Liver (tissue), 3 donors: ENCODE measurements around the gene RFX4.

Experiments used
- FOXA1 ChIP-seq: IDR thresholded peaks from 2 replicates; pipeline ENCODE4 v1.6.1; 2016; ENCODE audit warnings: antibody characterized with exemption
- GABPA ChIP-seq, 2 donors: IDR thresholded peaks in 1 of 2; conservative IDR thresholded peaks in 1 of 2; 2 replicates each; pipeline ENCODE4 v1.6.1; 2016; ENCODE audit warnings: antibody characterized with exemption in 2 of 2, mild to moderate bottlenecking in 1 of 2, moderate library complexity in 1 of 2
- HNF4A ChIP-seq, 2 donors: conservative IDR thresholded peaks; 2 replicates each; pipeline ENCODE4 v1.6.1; 2016; ENCODE audit warnings: antibody characterized with exemption in 2 of 2, mild to moderate bottlenecking in 2 of 2
- JUND ChIP-seq, 2 donors: IDR thresholded peaks; 2 replicates each; pipeline ENCODE4 v1.6.1; 2016; ENCODE audit warnings: antibody characterized with exemption in 2 of 2
- NR2F2 ChIP-seq: IDR thresholded peaks from 2 replicates; pipeline ENCODE4 v1.6.1; 2016; ENCODE audit warnings: antibody characterized with exemption
- RAD21 ChIP-seq, 2 donors: IDR thresholded peaks; 2 replicates each; pipeline ENCODE4 v1.6.1; 2016; ENCODE audit warnings: antibody characterized with exemption in 2 of 2, mild to moderate bottlenecking in 2 of 2
- SP1 ChIP-seq: IDR thresholded peaks from 2 replicates; pipeline ENCODE4 v1.6.1; 2018; ENCODE audit warnings: antibody characterized with exemption, mild to moderate bottlenecking
- TAF1 ChIP-seq: conservative IDR thresholded peaks from 2 replicates; pipeline ENCODE4 v1.6.1; 2016; ENCODE audit warnings: antibody characterized with exemption, mild to moderate bottlenecking
- YY1 ChIP-seq: IDR thresholded peaks from 2 replicates; pipeline ENCODE4 v1.6.1; 2016; ENCODE audit warnings: antibody characterized with exemption, mild to moderate bottlenecking
- TF ChIP-seq, protein P1 (sequence below): IDR thresholded peaks from 2 replicates; pipeline ENCODE4 v1.6.1; 2016; ENCODE audit warnings: antibody characterized with exemption
- TF ChIP-seq, protein P2 (sequence below): fragments of 150-350 bp; IDR thresholded peaks from 2 replicates; pipeline ENCODE4 v1.5.1; 2017; ENCODE audit warnings: improper control_type of control experiment, low read depth, low read length; ENCODE audit not compliant: missing input control
- TF ChIP-seq, protein P3 (sequence below): IDR thresholded peaks from 2 replicates; pipeline ENCODE4 v1.6.1; 2016; ENCODE audit warnings: antibody characterized with exemption
- TF ChIP-seq, protein P4 (sequence below): IDR thresholded peaks from 2 replicates; pipeline ENCODE4 v1.6.1; 2016; ENCODE audit warnings: antibody characterized with exemption, mild to moderate bottlenecking
- TF ChIP-seq, protein P5 (sequence below): IDR thresholded peaks from 2 replicates; pipeline ENCODE4 v1.6.1; 2016; ENCODE audit warnings: antibody characterized with exemption
- donor health status: healthy.
- donor health status: healthy.

DNA sequence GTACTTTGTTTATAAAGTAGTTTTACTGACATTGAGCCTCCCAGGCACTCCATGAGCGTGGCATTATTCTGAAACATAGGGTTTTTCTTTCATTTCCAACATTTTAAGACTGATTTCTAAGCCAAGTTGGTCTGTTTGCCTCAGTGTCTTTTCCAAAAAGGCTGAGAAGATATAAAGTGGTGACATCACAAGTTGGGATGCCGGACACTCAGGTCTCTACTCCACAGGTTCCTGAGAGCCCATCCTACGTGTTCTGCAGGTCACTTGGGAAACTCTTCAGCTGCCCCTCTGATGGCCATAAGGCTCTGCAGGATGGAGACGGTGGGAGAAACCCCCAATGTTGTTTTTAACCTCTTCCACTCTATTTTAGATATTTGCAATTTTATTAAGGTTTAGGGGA, 6.0 kb downstream of the RFX4 start:
- TF ChIP-seq, protein P1, sequence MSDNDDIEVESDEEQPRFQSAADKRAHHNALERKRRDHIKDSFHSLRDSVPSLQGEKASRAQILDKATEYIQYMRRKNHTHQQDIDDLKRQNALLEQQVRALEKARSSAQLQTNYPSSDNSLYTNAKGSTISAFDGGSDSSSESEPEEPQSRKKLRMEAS = no peak
- TF ChIP-seq NR2F2 (no peak), YY1 (no peak), GABPA (IDR thresholded peaks at IDR 0.05 in 1 of 2, conservative IDR thresholded peaks at IDR 0.05 in 1 of 2) (no peak), TAF1 (no peak), SP1 (no peak), FOXA1 (no peak), HNF4A (conservative IDR thresholded peaks at IDR 0.05) (no peak), RAD21 (IDR thresholded peaks at IDR 0.05) (no peak), JUND (IDR thresholded peaks at IDR 0.05) (no peak)
- TF ChIP-seq, protein P2, sequence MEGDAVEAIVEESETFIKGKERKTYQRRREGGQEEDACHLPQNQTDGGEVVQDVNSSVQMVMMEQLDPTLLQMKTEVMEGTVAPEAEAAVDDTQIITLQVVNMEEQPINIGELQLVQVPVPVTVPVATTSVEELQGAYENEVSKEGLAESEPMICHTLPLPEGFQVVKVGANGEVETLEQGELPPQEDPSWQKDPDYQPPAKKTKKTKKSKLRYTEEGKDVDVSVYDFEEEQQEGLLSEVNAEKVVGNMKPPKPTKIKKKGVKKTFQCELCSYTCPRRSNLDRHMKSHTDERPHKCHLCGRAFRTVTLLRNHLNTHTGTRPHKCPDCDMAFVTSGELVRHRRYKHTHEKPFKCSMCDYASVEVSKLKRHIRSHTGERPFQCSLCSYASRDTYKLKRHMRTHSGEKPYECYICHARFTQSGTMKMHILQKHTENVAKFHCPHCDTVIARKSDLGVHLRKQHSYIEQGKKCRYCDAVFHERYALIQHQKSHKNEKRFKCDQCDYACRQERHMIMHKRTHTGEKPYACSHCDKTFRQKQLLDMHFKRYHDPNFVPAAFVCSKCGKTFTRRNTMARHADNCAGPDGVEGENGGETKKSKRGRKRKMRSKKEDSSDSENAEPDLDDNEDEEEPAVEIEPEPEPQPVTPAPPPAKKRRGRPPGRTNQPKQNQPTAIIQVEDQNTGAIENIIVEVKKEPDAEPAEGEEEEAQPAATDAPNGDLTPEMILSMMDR = no peak
- TF ChIP-seq, protein P3, sequence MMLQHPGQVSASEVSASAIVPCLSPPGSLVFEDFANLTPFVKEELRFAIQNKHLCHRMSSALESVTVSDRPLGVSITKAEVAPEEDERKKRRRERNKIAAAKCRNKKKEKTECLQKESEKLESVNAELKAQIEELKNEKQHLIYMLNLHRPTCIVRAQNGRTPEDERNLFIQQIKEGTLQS = no peak
- TF ChIP-seq, protein P4, sequence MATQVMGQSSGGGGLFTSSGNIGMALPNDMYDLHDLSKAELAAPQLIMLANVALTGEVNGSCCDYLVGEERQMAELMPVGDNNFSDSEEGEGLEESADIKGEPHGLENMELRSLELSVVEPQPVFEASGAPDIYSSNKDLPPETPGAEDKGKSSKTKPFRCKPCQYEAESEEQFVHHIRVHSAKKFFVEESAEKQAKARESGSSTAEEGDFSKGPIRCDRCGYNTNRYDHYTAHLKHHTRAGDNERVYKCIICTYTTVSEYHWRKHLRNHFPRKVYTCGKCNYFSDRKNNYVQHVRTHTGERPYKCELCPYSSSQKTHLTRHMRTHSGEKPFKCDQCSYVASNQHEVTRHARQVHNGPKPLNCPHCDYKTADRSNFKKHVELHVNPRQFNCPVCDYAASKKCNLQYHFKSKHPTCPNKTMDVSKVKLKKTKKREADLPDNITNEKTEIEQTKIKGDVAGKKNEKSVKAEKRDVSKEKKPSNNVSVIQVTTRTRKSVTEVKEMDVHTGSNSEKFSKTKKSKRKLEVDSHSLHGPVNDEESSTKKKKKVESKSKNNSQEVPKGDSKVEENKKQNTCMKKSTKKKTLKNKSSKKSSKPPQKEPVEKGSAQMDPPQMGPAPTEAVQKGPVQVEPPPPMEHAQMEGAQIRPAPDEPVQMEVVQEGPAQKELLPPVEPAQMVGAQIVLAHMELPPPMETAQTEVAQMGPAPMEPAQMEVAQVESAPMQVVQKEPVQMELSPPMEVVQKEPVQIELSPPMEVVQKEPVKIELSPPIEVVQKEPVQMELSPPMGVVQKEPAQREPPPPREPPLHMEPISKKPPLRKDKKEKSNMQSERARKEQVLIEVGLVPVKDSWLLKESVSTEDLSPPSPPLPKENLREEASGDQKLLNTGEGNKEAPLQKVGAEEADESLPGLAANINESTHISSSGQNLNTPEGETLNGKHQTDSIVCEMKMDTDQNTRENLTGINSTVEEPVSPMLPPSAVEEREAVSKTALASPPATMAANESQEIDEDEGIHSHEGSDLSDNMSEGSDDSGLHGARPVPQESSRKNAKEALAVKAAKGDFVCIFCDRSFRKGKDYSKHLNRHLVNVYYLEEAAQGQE = no peak
- TF ChIP-seq, protein P5, sequence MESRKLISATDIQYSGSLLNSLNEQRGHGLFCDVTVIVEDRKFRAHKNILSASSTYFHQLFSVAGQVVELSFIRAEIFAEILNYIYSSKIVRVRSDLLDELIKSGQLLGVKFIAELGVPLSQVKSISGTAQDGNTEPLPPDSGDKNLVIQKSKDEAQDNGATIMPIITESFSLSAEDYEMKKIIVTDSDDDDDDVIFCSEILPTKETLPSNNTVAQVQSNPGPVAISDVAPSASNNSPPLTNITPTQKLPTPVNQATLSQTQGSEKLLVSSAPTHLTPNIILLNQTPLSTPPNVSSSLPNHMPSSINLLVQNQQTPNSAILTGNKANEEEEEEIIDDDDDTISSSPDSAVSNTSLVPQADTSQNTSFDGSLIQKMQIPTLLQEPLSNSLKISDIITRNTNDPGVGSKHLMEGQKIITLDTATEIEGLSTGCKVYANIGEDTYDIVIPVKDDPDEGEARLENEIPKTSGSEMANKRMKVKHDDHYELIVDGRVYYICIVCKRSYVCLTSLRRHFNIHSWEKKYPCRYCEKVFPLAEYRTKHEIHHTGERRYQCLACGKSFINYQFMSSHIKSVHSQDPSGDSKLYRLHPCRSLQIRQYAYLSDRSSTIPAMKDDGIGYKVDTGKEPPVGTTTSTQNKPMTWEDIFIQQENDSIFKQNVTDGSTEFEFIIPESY = no peak
